ENCODE data around the gene CHST10.
A peak's percentile ranks its signal among the peaks of the same experiment; 100 is the strongest.
"Not testable (repeated sequence)": the region's sequence is repeated elsewhere in the genome, so short reads cannot be mapped to it uniquely, and the experiment has no call there.

The CHST10 gene

GRCh38 chr2:100416935-100417710, at the start of gene CHST10:
CHST10 (minus strand) TSS chr2:100417668; CDS start chr2:100406675, 10,993 bp downstream.
- peak; percentile 42 for DNase-seq

- no peak for DNase-seq
Observed at GRCh38 chr2:100460904-100461530, 43.5 kb upstream of the CHST10 start.

- not testable (repeated sequence) for DNase-seq
Observed at GRCh38 chr2:100456357-100456756, 38.9 kb upstream of the CHST10 start.

GRCh38 chr2:100453853-100454252, 36.4 kb upstream of the CHST10 start:
- no peak for DNase-seq

- no peak for DNase-seq
Observed at GRCh38 chr2:100451734-100452133, 34.3 kb upstream of the CHST10 start.

GRCh38 chr2:100451092-100451491, 33.6 kb upstream of the CHST10 start:
- DNase-seq: no peak

- DNase-seq: no peak
Observed at GRCh38 chr2:100446696-100447095, 29.2 kb upstream of the CHST10 start.

GRCh38 chr2:100437751-100438150, 20.3 kb upstream of the CHST10 start:
- no peak for DNase-seq

GRCh38 chr2:100429726-100430125, 12.3 kb upstream of the CHST10 start:
- DNase-seq: no peak

- peak; percentile 58 for DNase-seq
Observed at GRCh38 chr2:100427627-100428258, 10.3 kb upstream of the CHST10 start.

GRCh38 chr2:100427111-100427510, 9.6 kb upstream of the CHST10 start:
- DNase-seq: no peak

GRCh38 chr2:100426384-100426720, 8.9 kb upstream of the CHST10 start:
- DNase-seq: no peak

GRCh38 chr2:100425573-100426383, 8.3 kb upstream of the CHST10 start:
- DNase-seq: no peak

- DNase-seq: no peak
Observed at GRCh38 chr2:100425107-100425506, 7.6 kb upstream of the CHST10 start.

- no peak for DNase-seq
Observed at GRCh38 chr2:100424277-100424875, 6.9 kb upstream of the CHST10 start.

- DNase-seq: no peak
Observed at GRCh38 chr2:100423631-100424030, 6.2 kb upstream of the CHST10 start.

GRCh38 chr2:100422320-100423055, 5.0 kb upstream of the CHST10 start:
- DNase-seq: no peak

- DNase-seq: no peak
Observed at GRCh38 chr2:100419915-100420314, 2.4 kb upstream of the CHST10 start.

- DNase-seq: no peak
Observed at GRCh38 chr2:100418406-100418962, 1.0 kb upstream of the CHST10 start.

GRCh38 chr2:100417711-100418124, 250 bp upstream of the CHST10 start:
- DNase-seq: no peak

GRCh38 chr2:100416397-100416934, 1.0 kb downstream of the CHST10 start:
- DNase-seq: no peak

All from CD4-positive, alpha-beta T cell treated with Interleukin-10 for 1 hour (primary cell).